ENCODE results near the gene BOD1L1. TPM values are rescaled to one million over a fixed set of nuclear protein-coding genes. Genes with fewer than 3 reads are reported as not detected.

Gene BOD1L1
- total RNA-seq, 2 donors from 2014 or later = 25.9 to 53.1 TPM

GRCh38 chr4:13521047-13521446, 106.5 kb downstream of the BOD1L1 start:
- Histone ChIP-seq H3K27me3 (replicated peaks; ENCODE audit: insufficient read depth) (peaks cover 4% of the 10 kb centered on the region), H3K36me3 (no peaks in the 10 kb centered on the region), H3K4me3 (no peak overlapping the region), H3K4me1 (ENCODE audit: control insufficient read depth in 1 of 2, low read depth in 2 of 2) (peaks cover 0 to 14% of the 10 kb centered on the region in 2 donors), H3K9me3 (peaks cover 13% of the 10 kb centered on the region), H3K27ac (no peak overlapping the region)
- ATAC-seq (ENCODE audit: insufficient number of reproducible peaks, low FRiP score, low read depth) (no peak), DNase-seq (ENCODE audit: low spot score) (no peak)
- no peak for TF ChIP-seq CTCF (IDR thresholded peaks at IDR 0.05)

Other genes starting within 250 kb of the BOD1L1 start
- 10 to 100 TPM; 17.3 to 24.8 TPM for gene RAB28, start 143.4 kb downstream of the BOD1L1 start, total RNA-seq
- gene NKX3-2, start 83.2 kb downstream of the BOD1L1 start, total RNA-seq = under 1 TPM in 1 of 2 donors, not detected in 1; 0.28 TPM